ENCODE data around the gene INAFM1.

Gene INAFM1

DNA sequence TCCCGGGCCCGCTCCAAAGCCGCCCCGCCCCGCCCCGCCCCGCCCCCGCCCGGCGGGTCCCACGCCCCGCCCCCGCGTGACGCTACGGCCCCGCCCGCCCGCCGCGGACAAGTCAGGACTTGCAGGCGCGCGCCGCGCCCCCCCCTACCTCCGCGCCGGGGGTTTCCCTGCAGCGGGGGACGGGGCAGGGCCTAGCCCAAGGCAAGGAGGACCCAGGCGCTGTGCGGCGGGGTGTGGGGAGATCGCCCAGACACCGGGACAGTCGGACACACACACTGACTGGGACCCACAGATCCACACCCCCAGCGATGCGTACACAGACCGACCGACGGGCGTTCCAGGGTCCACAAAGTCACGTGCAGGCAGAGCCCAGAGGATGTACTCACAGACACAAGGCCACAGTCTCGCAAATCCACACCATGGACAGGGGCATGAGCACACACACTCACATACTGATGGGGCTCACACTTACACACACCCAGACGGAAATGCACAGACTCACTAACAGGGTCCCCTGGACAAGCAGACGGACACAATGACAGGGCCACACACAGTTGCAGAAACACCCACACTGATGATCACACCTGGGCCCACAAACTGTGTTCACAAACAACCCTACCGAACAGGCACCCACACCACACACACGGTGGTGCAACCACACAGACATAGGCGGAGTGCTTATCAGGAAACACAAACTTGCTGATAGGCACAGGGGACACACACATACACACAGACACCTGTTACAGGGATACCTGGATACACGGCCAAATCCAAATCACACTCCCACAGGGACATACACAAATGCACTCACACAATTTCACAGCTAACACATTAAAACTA, 43.2 kb upstream of the INAFM1 start:
- Histone ChIP-seq H4K5ac (ENCODE audit: low read length) (no peak overlapping the region), H3K4me1 (ENCODE audit: control insufficient read depth, low read depth, low read length) (peaks cover 8% of the 10 kb centered on the region), H3K18ac (ENCODE audit: low read length) (peak overlapping the region; percentile 3), H3K79me2 (ENCODE audit: control insufficient read depth, insufficient read depth, low read length) (peaks cover 11% of the 10 kb centered on the region), H3K36me3 (ENCODE audit: control insufficient read depth, insufficient read depth, low read length) (no peaks in the 10 kb centered on the region), H3K56ac (ENCODE audit: low read length) (peak overlapping the region; percentile 88), H3K4me2 (ENCODE audit: low read length) (peak overlapping the region; percentile 33), H4K8ac (ENCODE audit: low read depth, low read length) (no peak overlapping the region), H3K79me1 (ENCODE audit: low read length) (peaks cover 10% of the 10 kb centered on the region), H3K27ac (ENCODE audit: low read depth, low read length) (peak overlapping the region; percentile 46), H2AK5ac (ENCODE audit: low read length) (peak overlapping the region; percentile 7), H3K9ac (ENCODE audit: low read length) (peak overlapping the region; percentile 63), H2BK5ac (ENCODE audit: low read length) (peak overlapping the region; percentile 79), H3K4me3 (ENCODE audit: low read length) (no peak overlapping the region), H3K27me3 (ENCODE audit: insufficient read depth, low read length, poor library complexity) (no peaks in the 10 kb centered on the region), H2BK120ac (ENCODE audit: low read depth, low read length) (no peak overlapping the region), H3K23ac (ENCODE audit: low read length) (no peak overlapping the region), H2BK15ac (replicated peaks; ENCODE audit: low read depth) (no peak overlapping the region), H3K4ac (ENCODE audit: low read depth, low read length) (peak overlapping the region; percentile 8)
- peak; percentile 74 for DNase-seq
- WGBS (ENCODE audit: extremely low coverage, insufficient coverage, low lambda C conversion rate) = no CpG with 5 or more reads among the region's 51 CpGs

- Histone ChIP-seq H3K4me2 (ENCODE audit: low read length) (no peak overlapping the region), H3K27ac (ENCODE audit: low read depth, low read length) (peak overlapping the region; percentile 1)
- no CpG with 5 or more reads among the region's 16 CpGs for WGBS (ENCODE audit: extremely low coverage, insufficient coverage, low lambda C conversion rate)
Measured at GRCh38 chr19:47232422-47233211, 42.1 kb upstream of the INAFM1 start.

DNA sequence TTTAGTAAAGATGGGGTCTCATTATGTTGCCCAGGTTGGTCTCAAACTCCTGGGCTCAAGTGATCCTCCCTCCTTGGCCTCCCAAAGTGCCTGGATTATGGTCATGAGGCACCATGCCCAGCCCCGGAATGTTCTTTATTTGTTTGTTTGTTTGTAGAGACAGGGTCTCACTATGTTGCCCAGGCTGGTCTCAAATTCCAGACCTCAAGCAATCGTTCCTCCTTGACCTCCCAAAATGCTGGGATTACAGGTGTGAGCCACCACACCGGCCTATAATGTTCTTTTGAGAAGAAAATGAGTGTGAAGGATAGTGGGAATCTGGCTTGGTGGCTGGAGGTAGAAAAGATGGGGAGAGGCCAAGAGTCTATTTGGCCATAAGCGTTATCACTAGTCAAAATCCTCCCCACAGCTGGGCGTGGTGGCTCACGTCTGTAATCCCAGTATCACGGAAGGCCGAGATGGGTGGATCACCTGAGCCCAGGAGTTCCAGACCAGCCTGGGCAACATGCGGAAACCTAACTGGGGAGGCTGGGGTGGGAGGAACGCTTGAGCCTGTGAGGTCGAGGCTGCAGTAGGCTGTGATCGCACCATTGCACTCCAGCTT, 38.5 kb upstream of the INAFM1 start:
- Histone ChIP-seq H2BK15ac (replicated peaks; ENCODE audit: low read depth) (no peak overlapping the region), H3K4me1 (ENCODE audit: control insufficient read depth, low read depth, low read length) (no peaks in the 10 kb centered on the region), H3K18ac (ENCODE audit: low read length) (no peak overlapping the region), H3K36me3 (ENCODE audit: control insufficient read depth, insufficient read depth, low read length) (no peaks in the 10 kb centered on the region), H3K27ac (ENCODE audit: low read depth, low read length) (no peak overlapping the region), H3K27me3 (ENCODE audit: insufficient read depth, low read length, poor library complexity) (peaks cover 8% of the 10 kb centered on the region), H3K4ac (ENCODE audit: low read depth, low read length) (no peak overlapping the region), H4K8ac (ENCODE audit: low read depth, low read length) (no peak overlapping the region), H2BK120ac (ENCODE audit: low read depth, low read length) (no peak overlapping the region), H4K5ac (ENCODE audit: low read length) (no peak overlapping the region), H2AK5ac (ENCODE audit: low read length) (no peak overlapping the region), H3K79me1 (ENCODE audit: low read length) (no peaks in the 10 kb centered on the region), H3K79me2 (ENCODE audit: control insufficient read depth, insufficient read depth, low read length) (no peaks in the 10 kb centered on the region), H3K56ac (ENCODE audit: low read length) (no peak overlapping the region), H3K4me2 (ENCODE audit: low read length) (no peak overlapping the region), H3K4me3 (ENCODE audit: low read length) (no peak overlapping the region), H3K9ac (ENCODE audit: low read length) (no peak overlapping the region), H3K23ac (ENCODE audit: low read length) (no peak overlapping the region), H2BK5ac (ENCODE audit: low read length) (no peak overlapping the region)
- DNase-seq = no peak
- no CpG with 5 or more reads among the region's 12 CpGs for WGBS (ENCODE audit: extremely low coverage, insufficient coverage, low lambda C conversion rate)

More at GRCh38 chr19:47232422-47233211, 42.1 kb upstream of the INAFM1 start:
- H3K23ac ChIP-seq (ENCODE audit: low read length) = peak overlapping the region; percentile 6
- H3K56ac ChIP-seq (ENCODE audit: low read length) = peak overlapping the region; percentile 73
- no peak overlapping the region for H2BK15ac ChIP-seq (replicated peaks; ENCODE audit: low read depth)
- no peak for DNase-seq
- no peaks in the 10 kb centered on the region for H3K36me3 ChIP-seq (ENCODE audit: control insufficient read depth, insufficient read depth, low read length)
- peaks cover 10% of the 10 kb centered on the region for H3K79me1 ChIP-seq (ENCODE audit: low read length)
- H3K4me1 ChIP-seq (ENCODE audit: control insufficient read depth, low read depth, low read length) = peaks cover 8% of the 10 kb centered on the region
- peak overlapping the region; percentile 35 for H2BK5ac ChIP-seq (ENCODE audit: low read length)
- H3K18ac ChIP-seq (ENCODE audit: low read length) = no peak overlapping the region
- no peaks in the 10 kb centered on the region for H3K27me3 ChIP-seq (ENCODE audit: insufficient read depth, low read length, poor library complexity)
- no peak overlapping the region for H3K4ac ChIP-seq (ENCODE audit: low read depth, low read length)
- H4K8ac ChIP-seq (ENCODE audit: low read depth, low read length) = no peak overlapping the region
- H2BK120ac ChIP-seq (ENCODE audit: low read depth, low read length) = no peak overlapping the region
- peak overlapping the region; percentile 22 for H3K9ac ChIP-seq (ENCODE audit: low read length)
- peak overlapping the region; percentile 78 for H2AK5ac ChIP-seq (ENCODE audit: low read length)
- no peak overlapping the region for H4K5ac ChIP-seq (ENCODE audit: low read length)
- peaks cover 11% of the 10 kb centered on the region for H3K79me2 ChIP-seq (ENCODE audit: control insufficient read depth, insufficient read depth, low read length)
- H3K4me3 ChIP-seq (ENCODE audit: low read length) = no peak overlapping the region

GRCh38 chr19:47239152-47239551, 35.5 kb upstream of the INAFM1 start:
- Histone ChIP-seq H4K5ac (ENCODE audit: low read length) (no peak overlapping the region), H3K9ac (ENCODE audit: low read length) (peak overlapping the region; percentile 37), H3K4me2 (ENCODE audit: low read length) (no peak overlapping the region), H3K36me3 (ENCODE audit: control insufficient read depth, insufficient read depth, low read length) (no peaks in the 10 kb centered on the region), H2AK5ac (ENCODE audit: low read length) (no peak overlapping the region), H2BK5ac (ENCODE audit: low read length) (no peak overlapping the region), H3K79me1 (ENCODE audit: low read length) (no peaks in the 10 kb centered on the region), H3K4ac (ENCODE audit: low read depth, low read length) (no peak overlapping the region), H3K27me3 (ENCODE audit: insufficient read depth, low read length, poor library complexity) (peaks cover 8% of the 10 kb centered on the region), H2BK15ac (replicated peaks; ENCODE audit: low read depth) (no peak overlapping the region), H3K23ac (ENCODE audit: low read length) (no peak overlapping the region), H4K8ac (ENCODE audit: low read depth, low read length) (no peak overlapping the region), H2BK120ac (ENCODE audit: low read depth, low read length) (no peak overlapping the region), H3K79me2 (ENCODE audit: control insufficient read depth, insufficient read depth, low read length) (no peaks in the 10 kb centered on the region), H3K56ac (ENCODE audit: low read length) (peak overlapping the region; percentile 73), H3K4me3 (ENCODE audit: low read length) (no peak overlapping the region), H3K18ac (ENCODE audit: low read length) (peak overlapping the region; percentile 9), H3K27ac (ENCODE audit: low read depth, low read length) (no peak overlapping the region), H3K4me1 (ENCODE audit: control insufficient read depth, low read depth, low read length) (peaks cover 5% of the 10 kb centered on the region)
- DNase-seq = no peak
- no CpG with 5 or more reads among the region's 16 CpGs for WGBS (ENCODE audit: extremely low coverage, insufficient coverage, low lambda C conversion rate)

GRCh38 chr19:47239610-47240296, 34.9 kb upstream of the INAFM1 start:
- no peaks in the 10 kb centered on the region for H3K79me1 ChIP-seq (ENCODE audit: low read length)
- no peak overlapping the region for H2AK5ac ChIP-seq (ENCODE audit: low read length)
- H3K9ac ChIP-seq (ENCODE audit: low read length) = no peak overlapping the region
- no peak for DNase-seq
- H2BK5ac ChIP-seq (ENCODE audit: low read length) = no peak overlapping the region
- H3K4me1 ChIP-seq (ENCODE audit: control insufficient read depth, low read depth, low read length) = peaks cover 5% of the 10 kb centered on the region
- no peak overlapping the region for H3K56ac ChIP-seq (ENCODE audit: low read length)
- H3K18ac ChIP-seq (ENCODE audit: low read length) = peak overlapping the region; percentile 9
- no peak overlapping the region for H3K27ac ChIP-seq (ENCODE audit: low read depth, low read length)
- H3K36me3 ChIP-seq (ENCODE audit: control insufficient read depth, insufficient read depth, low read length) = no peaks in the 10 kb centered on the region
- H4K8ac ChIP-seq (ENCODE audit: low read depth, low read length) = no peak overlapping the region
- peaks cover 8% of the 10 kb centered on the region for H3K27me3 ChIP-seq (ENCODE audit: insufficient read depth, low read length, poor library complexity)
- no peak overlapping the region for H3K4ac ChIP-seq (ENCODE audit: low read depth, low read length)
- no peak overlapping the region for H3K4me3 ChIP-seq (ENCODE audit: low read length)
- no peaks in the 10 kb centered on the region for H3K79me2 ChIP-seq (ENCODE audit: control insufficient read depth, insufficient read depth, low read length)
- H4K5ac ChIP-seq (ENCODE audit: low read length) = no peak overlapping the region
- no peak overlapping the region for H2BK120ac ChIP-seq (ENCODE audit: low read depth, low read length)
- no peak overlapping the region for H3K23ac ChIP-seq (ENCODE audit: low read length)
- no CpG with 5 or more reads among the region's 62 CpGs for WGBS (ENCODE audit: extremely low coverage, insufficient coverage, low lambda C conversion rate)
- no peak overlapping the region for H2BK15ac ChIP-seq (replicated peaks; ENCODE audit: low read depth)
- H3K4me2 ChIP-seq (ENCODE audit: low read length) = no peak overlapping the region
